DMS153 treated with DMSO at 0.1 percent for 48 hours (cell line): Measurements from ENCODE around the gene CCNDBP1.
"Not testable (repeated sequence)": the region's sequence is repeated elsewhere in the genome, so short reads cannot be mapped to it uniquely, and the experiment has no call there.

ENCODE experiments used
- DNase-seq: peaks from one replicate; lab custom pipeline; 2025; ENCODE audit not compliant: unreplicated experiment; lab: John Stamatoyannopoulos, UW

Gene CCNDBP1

GRCh38 chr15:43214169-43214568 lies 29.0 kb downstream of the CCNDBP1 start:
- no peak for DNase-seq

GRCh38 chr15:43214592-43215295 lies 29.5 kb downstream of the CCNDBP1 start:
- DNase-seq, result no peak

GRCh38 chr15:43215961-43216360 lies 30.8 kb downstream of the CCNDBP1 start:
- DNase-seq, result no peak

- no peak for DNase-seq
Observed at GRCh38 chr15:43218908-43219706, 33.9 kb downstream of the CCNDBP1 start.

GRCh38 chr15:43219929-43220928 lies 35.0 kb downstream of the CCNDBP1 start:
- DNase-seq, result no peak

GRCh38 chr15:43220991-43221403 lies 35.8 kb downstream of the CCNDBP1 start, which contains the start of gene EPB42:
TSS of gene EPB42 (minus strand) at chr15:43221018. CDS start at chr15:43220825, 193 bp downstream.
- DNase-seq, result no peak

- DNase-seq, result no peak
Observed at GRCh38 chr15:43221422-43221821, 36.2 kb downstream of the CCNDBP1 start.

- no peak for DNase-seq
Observed at GRCh38 chr15:43225201-43225949, 40.2 kb downstream of the CCNDBP1 start.

- DNase-seq, result not testable (repeated sequence)
Observed at GRCh38 chr15:43225950-43226255, 40.7 kb downstream of the CCNDBP1 start.

- DNase-seq, result no peak
Observed at GRCh38 chr15:43226436-43227305, 41.5 kb downstream of the CCNDBP1 start.

- DNase-seq, result no peak
Observed at GRCh38 chr15:43229977-43230376, 44.8 kb downstream of the CCNDBP1 start.

- no peak for DNase-seq
Observed at GRCh38 chr15:43230640-43231115, 45.5 kb downstream of the CCNDBP1 start.

GRCh38 chr15:43232289-43232874 lies 47.2 kb downstream of the CCNDBP1 start:
- no peak for DNase-seq

- no peak for DNase-seq
Observed at GRCh38 chr15:43235536-43235935, 50.3 kb downstream of the CCNDBP1 start.

GRCh38 chr15:43237842-43238470 lies 52.8 kb downstream of the CCNDBP1 start:
- DNase-seq, result no peak

GRCh38 chr15:43238671-43239131 lies 53.5 kb downstream of the CCNDBP1 start:
- no peak for DNase-seq

GRCh38 chr15:43239732-43240491 lies 54.7 kb downstream of the CCNDBP1 start:
- no peak for DNase-seq

GRCh38 chr15:43241100-43241499 lies 55.9 kb downstream of the CCNDBP1 start:
- DNase-seq, result no peak
